ENCODE measurements around the gene CPT1B. TPM values are rescaled to one million over a fixed set of nuclear protein-coding genes. Genes with fewer than 3 reads are reported as not detected.
A peak's percentile ranks its signal among the peaks of the same experiment; 100 is the strongest.

CPT1B gene
- total and polyA plus RNA-seq, 7 donors: 1.4 to 22.6 (median 5.0) TPM

- DNase-seq: peak; percentile 88
- H3K27ac ChIP-seq: peak overlapping the region; percentile 92 to 94 (median 94)
- peak overlapping the region; percentile 48 to 81 (median 74) for H3K4me3 ChIP-seq
- 1% methylated on average over 77 of the region's 77 CpGs for WGBS, 2 donors
- peaks cover 0 to 65% (median 46%) of the 10 kb centered on the region in 4 donors for H3K4me1 ChIP-seq
- no peaks in the 10 kb centered on the region for H3K9me3 ChIP-seq
- peaks cover 19 to 29% (median 25%) of the 10 kb centered on the region in 4 donors for H3K36me3 ChIP-seq
- H3K27me3 ChIP-seq: peaks cover 17 to 26% (median 23%) of the 10 kb centered on the region in 3 donors
- TF ChIP-seq POLR2A (IDR thresholded peaks at IDR 0.05) (no peak), POLR2AphosphoS5 (IDR thresholded peaks at IDR 0.05) (peak in 2 of 4 donors; percentile 10 to 15), EP300 (IDR thresholded peaks at IDR 0.05) (no peak)
- TF ChIP-seq, protein P1, sequence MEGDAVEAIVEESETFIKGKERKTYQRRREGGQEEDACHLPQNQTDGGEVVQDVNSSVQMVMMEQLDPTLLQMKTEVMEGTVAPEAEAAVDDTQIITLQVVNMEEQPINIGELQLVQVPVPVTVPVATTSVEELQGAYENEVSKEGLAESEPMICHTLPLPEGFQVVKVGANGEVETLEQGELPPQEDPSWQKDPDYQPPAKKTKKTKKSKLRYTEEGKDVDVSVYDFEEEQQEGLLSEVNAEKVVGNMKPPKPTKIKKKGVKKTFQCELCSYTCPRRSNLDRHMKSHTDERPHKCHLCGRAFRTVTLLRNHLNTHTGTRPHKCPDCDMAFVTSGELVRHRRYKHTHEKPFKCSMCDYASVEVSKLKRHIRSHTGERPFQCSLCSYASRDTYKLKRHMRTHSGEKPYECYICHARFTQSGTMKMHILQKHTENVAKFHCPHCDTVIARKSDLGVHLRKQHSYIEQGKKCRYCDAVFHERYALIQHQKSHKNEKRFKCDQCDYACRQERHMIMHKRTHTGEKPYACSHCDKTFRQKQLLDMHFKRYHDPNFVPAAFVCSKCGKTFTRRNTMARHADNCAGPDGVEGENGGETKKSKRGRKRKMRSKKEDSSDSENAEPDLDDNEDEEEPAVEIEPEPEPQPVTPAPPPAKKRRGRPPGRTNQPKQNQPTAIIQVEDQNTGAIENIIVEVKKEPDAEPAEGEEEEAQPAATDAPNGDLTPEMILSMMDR (IDR thresholded peaks at IDR 0.05): peak in 2 of 4 experiments; percentile 22 to 56
- intact Hi-C loops (cut with DNase I): loop anchor here (5.0 kb wide), 3 partner anchors 36 to 279 kb away; partner anchors contain the start of genes ARSA, SYCE3 and TUBGCP6
These were observed 52.0 kb downstream of the CPT1B start for GRCh38 chr22:50526108-50526833.

DNA sequence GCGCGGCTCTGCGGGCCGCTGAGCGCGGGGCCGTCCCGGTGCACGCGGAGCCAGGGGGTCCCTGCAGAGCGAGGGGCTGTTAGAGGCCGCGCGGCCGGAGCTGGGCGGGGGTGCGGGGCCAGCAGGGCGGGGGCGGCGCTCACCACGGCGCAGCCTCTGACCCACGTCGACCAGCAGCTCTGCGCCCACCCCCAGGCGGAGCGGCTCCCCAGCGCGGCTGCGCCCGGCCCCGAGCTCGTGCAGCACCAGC, 52.4 kb downstream of the CPT1B start:
- peaks cover 12 to 21% (median 18%) of the 10 kb centered on the region in 3 donors for H3K27me3 ChIP-seq
- H3K36me3 ChIP-seq: peaks cover 21 to 34% (median 28%) of the 10 kb centered on the region in 4 donors
- peak overlapping the region; percentile 48 to 81 (median 74) for H3K4me3 ChIP-seq
- H3K27ac ChIP-seq: peak overlapping the region; percentile 92 to 94 (median 94)
- WGBS, 2 donors: 1% methylated on average over 33 of the region's 33 CpGs
- no peaks in the 10 kb centered on the region for H3K9me3 ChIP-seq
- no peak for TF ChIP-seq POLR2A (IDR thresholded peaks at IDR 0.05)
- no peak for TF ChIP-seq POLR2AphosphoS5 (IDR thresholded peaks at IDR 0.05)
- no peak for TF ChIP-seq EP300 (IDR thresholded peaks at IDR 0.05)
- TF ChIP-seq, protein P1 (IDR thresholded peaks at IDR 0.05): no peak
- DNase-seq: no peak
- peaks cover 0 to 61% (median 41%) of the 10 kb centered on the region in 4 donors for H3K4me1 ChIP-seq
- intact Hi-C loops (cut with DNase I): loop anchor here (1.0 to 5.0 kb wide), 6 partner anchors 17 to 278 kb away; partner anchors contain the start of genes ARSA, CHKB, NCAPH2 and SYCE3

DNA sequence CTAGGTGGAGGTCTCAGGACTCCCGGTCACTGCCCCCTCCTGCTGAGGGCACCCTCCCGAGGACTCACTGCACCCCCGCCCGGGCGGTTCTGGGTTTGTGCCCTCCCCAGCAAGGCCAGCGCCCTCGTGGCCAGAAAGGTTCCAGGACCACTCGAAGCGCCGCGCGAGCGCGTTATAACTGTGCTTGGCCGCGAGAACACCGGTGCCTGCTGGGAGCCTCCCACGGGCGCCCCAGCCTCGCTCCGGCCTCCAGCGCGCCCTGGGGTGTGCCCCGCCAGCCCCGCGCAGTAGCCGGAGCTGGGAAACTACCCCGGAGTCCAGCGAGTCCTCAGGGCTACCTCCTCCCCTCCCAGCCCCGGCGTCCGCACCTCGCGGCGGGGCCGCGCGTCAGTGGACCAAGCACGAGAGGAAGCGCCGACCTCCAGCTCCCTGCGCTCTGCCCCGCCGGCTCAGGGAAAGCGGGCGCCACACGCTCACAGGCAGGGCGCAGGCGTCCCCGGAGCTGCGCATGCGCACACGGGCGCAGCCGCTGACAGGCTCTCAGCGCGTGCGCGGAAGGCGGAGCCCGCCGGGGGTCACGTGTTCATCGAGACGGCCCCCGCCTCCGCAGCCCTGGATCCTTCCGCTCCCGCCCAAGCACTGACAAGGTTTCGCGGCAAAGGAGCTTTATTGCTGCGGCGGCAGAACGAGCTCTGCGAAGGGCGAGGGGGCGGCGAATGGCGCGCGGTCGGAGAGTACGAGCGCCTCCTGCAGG, 52.9 kb downstream of the CPT1B start, which contains the start of gene SCO2:
Gene SCO2 (minus strand): TSS at position 495 of the 754 bp plus-strand sequence. CDS start 1,187 bp downstream, outside the sequence.
- DNase-seq: peak; percentile 98
- no peaks in the 10 kb centered on the region for H3K9me3 ChIP-seq
- peak within 1 kb of the TSS; percentile 92 to 94 (median 94) for H3K27ac ChIP-seq
- H3K27me3 ChIP-seq: peaks cover 8 to 16% (median 13%) of the 10 kb centered on the region in 3 donors
- peaks cover 21 to 39% (median 29%) of the 10 kb centered on the region in 4 donors for H3K36me3 ChIP-seq
- WGBS, 2 donors: 0% methylated on average over 84 of the region's 84 CpGs
- TF ChIP-seq POLR2AphosphoS5 (IDR thresholded peaks at IDR 0.05): peak; percentile 78 to 92 (median 88)
- TF ChIP-seq EP300 (IDR thresholded peaks at IDR 0.05): no peak
- TF ChIP-seq, protein P1 (IDR thresholded peaks at IDR 0.05): peak in 2 of 4 experiments; percentile 26 to 35
- peak; percentile 26 to 71 for TF ChIP-seq POLR2A (IDR thresholded peaks at IDR 0.05)
- intact Hi-C loops (cut with DNase I): loop anchor here (1.0 to 5.0 kb wide), 6 partner anchors 16 to 278 kb away; partner anchors contain the start of genes ARSA, CHKB, NCAPH2 and SYCE3
- H3K4me1 ChIP-seq: peaks cover 0 to 56% (median 36%) of the 10 kb centered on the region in 4 donors
- peak within 1 kb of the TSS; percentile 48 to 81 (median 74) for H3K4me3 ChIP-seq

- intact Hi-C loops (cut with DNase I): loop anchor here (1.0 to 5.0 kb wide), 6 partner anchors 16 to 277 kb away; partner anchors contain the start of genes ARSA, CHKB, NCAPH2 and SYCE3
- no peak for TF ChIP-seq POLR2A (IDR thresholded peaks at IDR 0.05)
- TF ChIP-seq, protein P1 (IDR thresholded peaks at IDR 0.05): no peak
- TF ChIP-seq POLR2AphosphoS5 (IDR thresholded peaks at IDR 0.05): no peak
- no peak for TF ChIP-seq EP300 (IDR thresholded peaks at IDR 0.05)
- WGBS, 2 donors: 2 to 7% methylated on average over 19 of the region's 19 CpGs
- Histone ChIP-seq H3K36me3 (peaks cover 23 to 45% (median 29%) of the 10 kb centered on the region in 4 donors), H3K9me3 (no peaks in the 10 kb centered on the region), H3K27me3 (peaks cover 2 to 10% (median 7%) of the 10 kb centered on the region in 3 donors), H3K4me1 (peaks cover 0 to 50% (median 31%) of the 10 kb centered on the region in 4 donors), H3K4me3 (peak overlapping the region; percentile 48 to 81 (median 74)), H3K27ac (peak overlapping the region; percentile 92 to 94 (median 94))
- DNase-seq: no peak
These were observed 53.5 kb downstream of the CPT1B start for GRCh38 chr22:50524676-50525103.

All from sigmoid colon (tissue), 7 donors.